Prostate gland (tissue), 2 donors: ENCODE measurements around the gene IQCE.
A peak's percentile ranks its signal among the peaks of the same experiment; 100 is the strongest.

Source experiments
- CTCF ChIP-seq, 4 experiments: fragments of 200-600 bp in 2 of 4; fragments of 450-650 bp in 2 of 4; sonication (generic) in 2 of 4; IDR thresholded peaks; 1 replicate in 3 of 4; 2 replicates in 1 of 4; pipeline ENCODE4 v1.5.1; 2016 to 2019; ENCODE audit warnings: antibody characterized with exemption in 4 of 4, mild to moderate bottlenecking in 2 of 4, moderate library complexity in 2 of 4
- POLR2A ChIP-seq: fragments of 450-650 bp; IDR thresholded peaks from one replicate; pipeline ENCODE4 v1.6.1; 2016; ENCODE audit warnings: antibody characterized with exemption, mild to moderate bottlenecking
- POLR2AphosphoS5 ChIP-seq: sonication (generic); formaldehyde crosslinking; IDR thresholded peaks from one replicate; pipeline ENCODE4 v1.6.1; 2017; ENCODE audit warnings: antibody characterized with exemption

- peak in 2 of 4 experiments; percentile 19 to 35 for TF ChIP-seq CTCF (IDR thresholded peaks at IDR 0.05)
- peak; percentile 88 for TF ChIP-seq POLR2AphosphoS5
- TF ChIP-seq POLR2A, result peak; percentile 98
These were observed 39.5 kb upstream of the IQCE start, which contains the start of gene LFNG for GRCh38 chr7:2519119-2519930.
